Neural cell (in vitro differentiated cells): ENCODE measurements around the gene PPP1R3D.

ENCODE experiments used
- EP300 ChIP-seq: fragments of 450-650 bp; conservative IDR thresholded peaks from 2 replicates; pipeline ENCODE4 v1.6.1; 2014; ENCODE audit warnings: antibody characterized with exemption, mild to moderate bottlenecking, moderate library complexity; ENCODE audit not compliant: poor library complexity, severe bottlenecking
- SMC3 ChIP-seq: fragments of 450-650 bp; conservative IDR thresholded peaks from 2 replicates; pipeline ENCODE4 v1.6.1; 2014; ENCODE audit warnings: antibody characterized with exemption, mild to moderate bottlenecking, moderate library complexity; ENCODE audit not compliant: poor library complexity
- TF ChIP-seq, protein P1 (sequence below): fragments of 450-650 bp; IDR thresholded peaks from 2 replicates; pipeline ENCODE4 v1.5.1; 2014; ENCODE audit warnings: antibody characterized with exemption, mild to moderate bottlenecking, moderate library complexity; ENCODE audit not compliant: poor library complexity, severe bottlenecking

DNA sequence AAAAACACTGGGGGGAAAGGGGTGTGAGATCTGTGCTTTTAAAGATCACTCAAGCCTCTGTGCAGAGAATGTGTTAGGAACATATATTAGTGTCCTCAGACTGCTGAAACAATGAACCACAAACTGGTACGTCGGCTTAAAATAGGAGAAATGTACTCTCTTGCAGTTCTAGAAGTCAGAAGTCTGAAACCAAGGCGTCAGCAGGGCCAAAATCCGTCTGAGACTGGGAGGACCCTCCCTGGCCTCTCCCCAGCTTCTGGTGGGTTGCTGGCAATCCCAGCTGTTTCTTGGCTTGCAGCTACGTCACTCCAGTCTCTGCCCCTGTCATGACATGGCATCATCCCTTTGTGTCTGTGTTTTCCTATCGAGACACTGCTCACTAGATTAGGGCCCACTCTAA lies 22.1 kb upstream of the PPP1R3D start:
- TF ChIP-seq SMC3 (no peak), EP300 (no peak)
- TF ChIP-seq, protein P1, sequence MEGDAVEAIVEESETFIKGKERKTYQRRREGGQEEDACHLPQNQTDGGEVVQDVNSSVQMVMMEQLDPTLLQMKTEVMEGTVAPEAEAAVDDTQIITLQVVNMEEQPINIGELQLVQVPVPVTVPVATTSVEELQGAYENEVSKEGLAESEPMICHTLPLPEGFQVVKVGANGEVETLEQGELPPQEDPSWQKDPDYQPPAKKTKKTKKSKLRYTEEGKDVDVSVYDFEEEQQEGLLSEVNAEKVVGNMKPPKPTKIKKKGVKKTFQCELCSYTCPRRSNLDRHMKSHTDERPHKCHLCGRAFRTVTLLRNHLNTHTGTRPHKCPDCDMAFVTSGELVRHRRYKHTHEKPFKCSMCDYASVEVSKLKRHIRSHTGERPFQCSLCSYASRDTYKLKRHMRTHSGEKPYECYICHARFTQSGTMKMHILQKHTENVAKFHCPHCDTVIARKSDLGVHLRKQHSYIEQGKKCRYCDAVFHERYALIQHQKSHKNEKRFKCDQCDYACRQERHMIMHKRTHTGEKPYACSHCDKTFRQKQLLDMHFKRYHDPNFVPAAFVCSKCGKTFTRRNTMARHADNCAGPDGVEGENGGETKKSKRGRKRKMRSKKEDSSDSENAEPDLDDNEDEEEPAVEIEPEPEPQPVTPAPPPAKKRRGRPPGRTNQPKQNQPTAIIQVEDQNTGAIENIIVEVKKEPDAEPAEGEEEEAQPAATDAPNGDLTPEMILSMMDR = no peak
